K562 (cell line): ENCODE results near the gene ANXA7. TPM values are rescaled to one million over a fixed set of nuclear protein-coding genes. Genes with fewer than 3 reads are reported as not detected.

Source experiments
- ATAC-seq: fragments of 200-7000 bp; cut with Tn5 transposase; 3 replicates; pipeline ENCODE4 v1.9.1; 2020; ENCODE audit warnings: moderate library complexity
- BruUV-seq: library from RNA; stranded (reverse); fragments of 400-500 nt; replicated peaks from 2 replicates; lab custom pipeline; 2021; lab: Mats Ljungman, UMichigan
- CTCF ChIA-PET: fragments of 300-600 bp; formaldehyde crosslinking; extraction: SDS; loops from one replicate; lab custom pipeline; 2021; ENCODE audit warnings: low intra/inter-chr PET ratio; lab: Yijun Ruan, JAX
- POLR2A ChIA-PET: fragments of 300-600, 350-650 bp; sonication (Branson Sonifier 250); formaldehyde crosslinking; extraction: SDS; loops from one replicate; lab custom pipeline; 2021; ENCODE audit warnings: antibody characterized with exemption, inconsistent platforms; lab: Yijun Ruan, JAX
- DNase-seq, 4 experiments: peaks; one replicate each; pipeline versions ENCODE4 v3.0.0 to v3.0.0-alpha.2; 2011 to 2018; ENCODE audit warnings: low spot score in 3 of 4, mixed read lengths in 3 of 4; ENCODE audit errors: extremely low read depth in 1 of 4
- FAIRE-seq: peaks from 2 replicates; lab custom pipeline; 2011; peaks lifted over from hg19 to GRCh38; lab: Jason Lieb, UNC
- H2AFZ ChIP-seq: 2 replicates; pipeline ENCODE4 v1.6.0; 2011; ENCODE audit warnings: low read depth, low read length, control low read depth, inconsistent platforms
- H3K27ac ChIP-seq: fragments of 200-600 bp; 3 replicates; pipeline ENCODE4 v1.8.0; 2011; ENCODE audit warnings: low read depth, mild to moderate bottlenecking, control low read depth, inconsistent platforms, low read length, moderate library complexity, mixed read lengths; ENCODE audit errors: extremely low read depth
- H3K27me3 ChIP-seq, 2 experiments: fragments of 300-600 bp in 1 of 2; 2 replicates in 1 of 2; 3 replicates in 1 of 2; pipeline versions ENCODE4 v1.6.0 to v1.8.0; 2011; ENCODE audit warnings: inconsistent platforms in 2 of 2, low read length in 2 of 2, mild to moderate bottlenecking in 1 of 2, mixed read lengths in 1 of 2, moderate library complexity in 1 of 2; ENCODE audit not compliant: control insufficient read depth in 2 of 2, insufficient read depth in 2 of 2
- H3K36me3 ChIP-seq: fragments of 300-600 bp; 3 replicates; pipeline ENCODE4 v1.8.0; 2011; ENCODE audit warnings: mild to moderate bottlenecking, low read length, inconsistent platforms; ENCODE audit not compliant: control insufficient read depth, insufficient read depth
- H3K4me1 ChIP-seq, 2 experiments: fragments of 200-600 bp in 1 of 2; replicated peaks in 1 of 2; 2 replicates in 1 of 2; 3 replicates in 1 of 2; pipeline versions ENCODE4 v1.5.1 to v1.8.0; 2011; ENCODE audit warnings: inconsistent platforms in 2 of 2, low read length in 2 of 2, mild to moderate bottlenecking in 1 of 2, mixed read lengths in 1 of 2, moderate library complexity in 1 of 2; ENCODE audit not compliant: control insufficient read depth in 2 of 2, insufficient read depth in 2 of 2
- H3K4me2 ChIP-seq: 2 replicates; pipeline ENCODE4 v1.6.1; 2011; ENCODE audit warnings: low read length, control low read depth, inconsistent platforms, mixed read lengths; ENCODE audit not compliant: insufficient read depth
- H3K4me3 ChIP-seq: fragments of 200-600 bp; sonication (generic), shearing (Covaris generic); 2 replicates; pipeline ENCODE4 v1.5.1; 2016; ENCODE audit warnings: control low read depth, inconsistent platforms
- H3K79me2 ChIP-seq: fragments of 200-600 bp; 3 replicates; pipeline ENCODE4 v1.8.0; 2011; ENCODE audit warnings: low read length, inconsistent platforms; ENCODE audit not compliant: control insufficient read depth, insufficient read depth
- H3K9ac ChIP-seq, 2 experiments: 2 replicates each; pipeline versions ENCODE4 v1.6.0 to v1.6.1; 2011; ENCODE audit warnings: low read depth in 2 of 2, low read length in 2 of 2, control low read depth in 1 of 2, inconsistent platforms in 1 of 2, mild to moderate bottlenecking in 1 of 2, mixed read lengths in 1 of 2; ENCODE audit not compliant: insufficient read depth in 1 of 2
- H3K9me1 ChIP-seq: one replicate; pipeline ENCODE4 v1.6.0; 2011; ENCODE audit warnings: inconsistent platforms, mild to moderate bottlenecking, low read length, moderate library complexity; ENCODE audit not compliant: control insufficient read depth, insufficient read depth
- H3K9me3 ChIP-seq: replicated peaks from 2 replicates; pipeline ENCODE4 v1.5.1; 2011; ENCODE audit warnings: low read depth, low read length, inconsistent platforms; ENCODE audit not compliant: control insufficient read depth, insufficient read depth
- H4K20me1 ChIP-seq: replicated peaks from 2 replicates; pipeline ENCODE4 v1.6.1; 2011; ENCODE audit warnings: low read length, inconsistent platforms, mixed read lengths; ENCODE audit not compliant: control insufficient read depth, insufficient read depth
- DIDO1 ChIP-seq: fragments of 450-650 bp; IDR thresholded peaks from 2 replicates; pipeline ENCODE4 v1.6.1; 2016; ENCODE audit warnings: low read depth, missing biosample characterization, missing genetic modification characterization
- KAT7 ChIP-seq: sonication (generic); formaldehyde crosslinking; IDR thresholded peaks from 2 replicates; pipeline ENCODE4 v1.8.0; 2022; ENCODE audit warnings: missing genetic modification reagents, mild to moderate bottlenecking, borderline replicate concordance
- KLF16 ChIP-seq: IDR thresholded peaks from 2 replicates; pipeline ENCODE4 v1.6.1; 2016; ENCODE audit warnings: antibody characterized with exemption
- MAFK ChIP-seq: IDR thresholded peaks from 2 replicates; pipeline ENCODE4 v1.6.1; 2011; ENCODE audit warnings: low read length, improper control_type of control experiment
- MBD2 ChIP-seq: sonication (generic); IDR thresholded peaks from 2 replicates; pipeline ENCODE4 v1.6.1; 2016; ENCODE audit warnings: low read depth, borderline replicate concordance
- NCOA1 ChIP-seq: fragments of 450-650 bp; IDR thresholded peaks from 2 replicates; pipeline ENCODE4 v1.6.1; 2016; ENCODE audit warnings: low read depth
- PPARD ChIP-seq: fragments of 250-450 bp; sonication (Bioruptor Pico); IDR thresholded peaks from 2 replicates; pipeline ENCODE4 v1.8.0; 2022; ENCODE audit warnings: inconsistent platforms, mild to moderate bottlenecking, moderate library complexity
- ZKSCAN8 ChIP-seq: fragments of 200-800 bp; sonication (Bioruptor generic); IDR thresholded peaks from 2 replicates; pipeline ENCODE4 v1.6.1; 2016; ENCODE audit warnings: missing genetic modification characterization, missing compliant biosample characterization
- ZNF165 ChIP-seq: fragments of 250-450 bp; sonication (Bioruptor Pico); IDR thresholded peaks from 2 replicates; pipeline ENCODE4 v1.4.0; 2020; ENCODE audit warnings: borderline replicate concordance
- ZNF197 ChIP-seq: fragments of 200-800 bp; sonication (Bioruptor generic); IDR thresholded peaks from 2 replicates; pipeline ENCODE4 v1.6.1; 2016; ENCODE audit warnings: low read depth, missing genetic modification characterization, missing compliant biosample characterization
- ZNF324 ChIP-seq: fragments of 250-450 bp; sonication (Bioruptor Pico); IDR thresholded peaks from 2 replicates; pipeline ENCODE4 v1.4.0; 2020; ENCODE audit warnings: mild to moderate bottlenecking
- ZNF584 ChIP-seq: fragments of 200-800 bp; sonication (Bioruptor generic); IDR thresholded peaks from 2 replicates; pipeline ENCODE4 v1.6.1; 2016; ENCODE audit warnings: low read depth, mild to moderate bottlenecking, missing genetic modification characterization, missing compliant biosample characterization
- WGBS: fragments of 100-300 bp; shearing (Covaris generic); methylation state at CpG from one replicate; pipeline ENCODE4 v1.1.6; 2016; ENCODE audit warnings: low coverage, mixed read lengths; ENCODE audit not compliant: insufficient coverage; ENCODE audit errors: missing lambda C conversion rate; 5-methylcytosine and 5-hydroxymethylcytosine counted together
- in situ Hi-C: fragments of 300-500 bp; cut with MboI; formaldehyde crosslinking; loops from 4 replicates; pipeline ENCODE4 v1.15.0; 2018; ENCODE audit warnings: inconsistent platforms, mixed read lengths
- intact Hi-C: fragments of 100-400 bp; cut with micrococcal nuclease; formaldehyde crosslinking; loops from 2 replicates; pipeline ENCODE4 v1.14.2; 2022
- polyA plus RNA-seq, 8 experiments: library from polyadenylated mRNA; depleted of rRNA in 4 of 8; stranded (reverse) in 5 of 8; unstranded in 3 of 8; fragments of >200 nt; fragmentation: Nextera tagmentation in 2 of 8; fragmentation: Illumina TruSeq in 1 of 8; extraction: Ambion mirVana in 2 of 8; extraction: Trizol in 1 of 8; gene quantifications; 2 replicates each; pipeline versions ENCODE4 v1.2.1 to v1.2.3, GENCODE V29; 2011 to 2014; ENCODE audit warnings: inconsistent platforms in 1 of 8, missing spikeins in 1 of 8
- total RNA-seq, 7 experiments: library from RNA; depleted of rRNA in 6 of 7; stranded (reverse); fragments of >200 nt in 6 of 7; fragmentation: Illumina TruSeq in 2 of 7; extraction: Trizol in 2 of 7; gene quantifications; 2 replicates each; pipeline versions ENCODE4 v1.2.1 to v1.2.3, GENCODE V29; 2011 to 2021; ENCODE audit warnings: low replicate concordance in 1 of 7
- TF ChIP-seq, protein P1 (sequence below), 2 experiments: fragments of 450-650 bp in 1 of 2; sonication (generic) in 1 of 2; formaldehyde crosslinking; conservative IDR thresholded peaks; 2 replicates each; pipeline versions ENCODE4 v1.4.0 to v1.8.1; 2020 to 2022; ENCODE audit warnings: mild to moderate bottlenecking in 1 of 2, missing genetic modification reagents in 1 of 2
- TF ChIP-seq, protein P2 (sequence below): sonication (generic); IDR thresholded peaks from 2 replicates; pipeline ENCODE4 v1.6.1; 2016
- TF ChIP-seq, protein P3 (sequence below): IDR thresholded peaks from 2 replicates; pipeline ENCODE4 v1.6.1; 2012; ENCODE audit warnings: low read depth, low read length, improper control_type of control experiment, borderline replicate concordance
- TF ChIP-seq, protein P4 (sequence below): fragments of 250-450 bp; sonication (Bioruptor Pico); IDR thresholded peaks from 2 replicates; pipeline ENCODE4 v1.6.1; 2021; ENCODE audit warnings: mild to moderate bottlenecking
- TF ChIP-seq, protein P5 (sequence below): fragments of 450-650 bp; IDR thresholded peaks from 2 replicates; pipeline ENCODE4 v1.6.1; 2018; ENCODE audit warnings: mild to moderate bottlenecking, low read depth; ENCODE audit not compliant: partially characterized antibody

ANXA7 gene
- total and polyA plus RNA-seq, 9 of the 15 experiments (the other 6 are each of a cell fraction or from before 2014, with no cell fraction given), result 81.6 to 157 (median 122) TPM

DNA sequence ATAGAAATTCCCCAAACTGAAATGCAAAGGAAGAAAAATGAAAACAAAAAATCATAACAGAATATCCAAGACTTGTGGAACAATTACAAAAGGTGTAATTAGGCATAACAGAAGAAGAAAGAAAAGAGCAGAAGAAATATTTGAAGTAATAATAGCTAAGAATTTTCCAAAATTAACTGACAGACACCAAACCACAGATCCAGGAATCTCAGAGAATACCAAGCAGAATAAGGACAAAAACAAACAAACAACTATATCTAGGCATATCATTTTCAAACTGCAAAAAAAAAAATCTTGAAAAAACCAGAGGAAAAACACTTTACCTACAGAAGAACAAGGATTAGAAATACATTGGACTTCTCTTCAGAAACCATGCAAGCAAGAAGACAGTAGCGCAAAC is 80.7 kb downstream of the ANXA7 start:
- ATAC-seq, result no peak

More for the DNA sequence above, 80.7 kb downstream of the ANXA7 start:
- intact Hi-C loops (no loop called here), in situ Hi-C loops (no loop called here)
- TF ChIP-seq, protein P1, sequence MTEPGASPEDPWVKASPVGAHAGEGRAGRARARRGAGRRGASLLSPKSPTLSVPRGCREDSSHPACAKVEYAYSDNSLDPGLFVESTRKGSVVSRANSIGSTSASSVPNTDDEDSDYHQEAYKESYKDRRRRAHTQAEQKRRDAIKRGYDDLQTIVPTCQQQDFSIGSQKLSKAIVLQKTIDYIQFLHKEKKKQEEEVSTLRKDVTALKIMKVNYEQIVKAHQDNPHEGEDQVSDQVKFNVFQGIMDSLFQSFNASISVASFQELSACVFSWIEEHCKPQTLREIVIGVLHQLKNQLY (CRISPR knock-in tag; conservative IDR thresholded peaks at IDR 0.05), result no peak
- TF ChIP-seq, protein P2, sequence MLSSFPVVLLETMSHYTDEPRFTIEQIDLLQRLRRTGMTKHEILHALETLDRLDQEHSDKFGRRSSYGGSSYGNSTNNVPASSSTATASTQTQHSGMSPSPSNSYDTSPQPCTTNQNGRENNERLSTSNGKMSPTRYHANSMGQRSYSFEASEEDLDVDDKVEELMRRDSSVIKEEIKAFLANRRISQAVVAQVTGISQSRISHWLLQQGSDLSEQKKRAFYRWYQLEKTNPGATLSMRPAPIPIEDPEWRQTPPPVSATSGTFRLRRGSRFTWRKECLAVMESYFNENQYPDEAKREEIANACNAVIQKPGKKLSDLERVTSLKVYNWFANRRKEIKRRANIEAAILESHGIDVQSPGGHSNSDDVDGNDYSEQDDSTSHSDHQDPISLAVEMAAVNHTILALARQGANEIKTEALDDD, result no peak
- TF ChIP-seq, protein P3, sequence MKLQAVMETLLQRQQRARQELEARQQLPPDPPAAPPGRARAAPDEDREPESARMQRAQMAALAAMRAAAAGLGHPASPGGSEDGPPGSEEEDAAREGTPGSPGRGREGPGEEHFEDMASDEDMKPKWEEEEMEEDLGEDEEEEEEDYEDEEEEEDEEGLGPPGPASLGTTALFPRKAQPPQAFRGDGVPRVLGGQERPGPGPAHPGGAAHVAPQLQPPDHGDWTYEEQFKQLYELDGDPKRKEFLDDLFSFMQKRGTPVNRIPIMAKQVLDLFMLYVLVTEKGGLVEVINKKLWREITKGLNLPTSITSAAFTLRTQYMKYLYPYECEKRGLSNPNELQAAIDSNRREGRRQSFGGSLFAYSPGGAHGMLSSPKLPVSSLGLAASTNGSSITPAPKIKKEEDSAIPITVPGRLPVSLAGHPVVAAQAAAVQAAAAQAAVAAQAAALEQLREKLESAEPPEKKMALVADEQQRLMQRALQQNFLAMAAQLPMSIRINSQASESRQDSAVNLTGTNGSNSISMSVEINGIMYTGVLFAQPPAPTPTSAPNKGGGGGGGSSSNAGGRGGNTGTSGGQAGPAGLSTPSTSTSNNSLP, result no peak
- TF ChIP-seq, protein P4, sequence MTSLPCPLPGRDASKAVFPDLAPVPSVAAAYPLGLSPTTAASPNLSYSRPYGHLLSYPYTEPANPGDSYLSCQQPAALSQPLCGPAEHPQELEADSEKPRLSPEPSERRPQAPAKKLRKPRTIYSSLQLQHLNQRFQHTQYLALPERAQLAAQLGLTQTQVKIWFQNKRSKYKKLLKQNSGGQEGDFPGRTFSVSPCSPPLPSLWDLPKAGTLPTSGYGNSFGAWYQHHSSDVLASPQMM, result no peak
- TF ChIP-seq PPARD (CRISPR knock-in tag) (no peak), MAFK (no peak), DIDO1 (tag) (no peak), MBD2 (no peak), ZKSCAN8 (CRISPR knock-in tag) (no peak), ZNF165 (CRISPR knock-in tag) (no peak), ZNF324 (CRISPR knock-in tag) (no peak), ZNF197 (CRISPR knock-in tag) (no peak), ZNF584 (CRISPR knock-in tag) (no peak), KLF16 (no peak), KAT7 (CRISPR knock-in tag) (no peak), NCOA1 (no peak)
- TF ChIP-seq, protein P5, sequence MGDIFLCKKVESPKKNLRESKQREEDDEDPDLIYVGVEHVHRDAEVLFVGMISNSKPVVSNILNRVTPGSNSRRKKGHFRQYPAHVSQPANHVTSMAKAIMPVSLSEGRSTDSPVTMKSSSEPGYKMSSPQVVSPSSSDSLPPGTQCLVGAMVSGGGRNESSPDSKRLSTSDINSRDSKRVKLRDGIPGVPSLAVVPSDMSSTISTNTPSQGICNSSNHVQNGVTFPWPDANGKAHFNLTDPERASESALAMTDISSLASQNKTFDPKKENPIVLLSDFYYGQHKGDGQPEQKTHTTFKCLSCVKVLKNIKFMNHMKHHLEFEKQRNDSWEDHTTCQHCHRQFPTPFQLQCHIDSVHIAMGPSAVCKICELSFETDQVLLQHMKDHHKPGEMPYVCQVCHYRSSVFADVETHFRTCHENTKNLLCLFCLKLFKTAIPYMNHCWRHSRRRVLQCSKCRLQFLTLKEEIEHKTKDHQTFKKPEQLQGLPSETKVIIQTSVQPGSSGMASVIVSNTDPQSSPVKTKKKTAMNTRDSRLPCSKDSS, result no peak
- Histone ChIP-seq H3K36me3 (no peaks in the 10 kb centered on the region), H3K4me3 (no peak overlapping the region), H3K4me1 (no peaks in the 10 kb centered on the region; a peak in 1 of 5 replicates), H3K79me2 (no peaks in the 10 kb centered on the region), H3K27me3 (no peaks in the 10 kb centered on the region; a peak in 1 of 5 replicates), H4K20me1 (no peaks in the 10 kb centered on the region), H3K27ac (no peak overlapping the region), H3K9me3 (no peaks in the 10 kb centered on the region), H2AFZ (no peak overlapping the region), H3K4me2 (no peak overlapping the region), H3K9me1 (no peaks in the 10 kb centered on the region), H3K9ac (no peak overlapping the region)
- ChIA-PET POLR2A (no interaction called here), CTCF (no interaction called here)
- 55% methylated on average over 1 of the region's 1 CpG for WGBS
- FAIRE-seq (no peak), DNase-seq (no peak)
- BruUV-seq, result no TSS peak
